HEK293 (cell line): ENCODE results near the gene DLX4.

ENCODE experiments used
- CTCF ChIA-PET: fragments of 350-600 bp; formaldehyde crosslinking; extraction: SDS; loops from one replicate; lab custom pipeline; 2021; ENCODE audit warnings: antibody characterized with exemption; lab: Yijun Ruan, JAX
- POLR2A ChIA-PET: fragments of 300-600 bp; formaldehyde crosslinking; extraction: SDS; loops from one replicate; lab custom pipeline; 2020; ENCODE audit warnings: antibody characterized with exemption, inconsistent platforms; lab: Yijun Ruan, JAX
- H3K27ac ChIP-seq: fragments of 200-500 bp; sonication (Bioruptor generic); 2 replicates; pipeline ENCODE4 v1.5.1; 2014; ENCODE audit warnings: low read depth, low read length, control low read depth, inconsistent platforms; ENCODE audit errors: extremely low read depth
- H3K36me3 ChIP-seq, 2 experiments: fragments of 200-500 bp in 1 of 2; sonication (Bioruptor generic) in 1 of 2; 1 replicate in 1 of 2; 2 replicates in 1 of 2; pipeline ENCODE4 v1.5.1; 2014 to 2017; ENCODE audit warnings: inconsistent platforms in 2 of 2, low read length in 2 of 2; ENCODE audit not compliant: control insufficient read depth in 2 of 2, insufficient read depth in 1 of 2
- H3K4me1 ChIP-seq: fragments of 200-500 bp; sonication (Bioruptor generic); 2 replicates; pipeline ENCODE4 v1.5.1; 2014; ENCODE audit warnings: mild to moderate bottlenecking, low read length, inconsistent platforms; ENCODE audit not compliant: control insufficient read depth, insufficient read depth
- H3K4me3 ChIP-seq: 2 replicates; pipeline ENCODE4 v1.5.1; 2011; ENCODE audit warnings: low read depth, mild to moderate bottlenecking, control low read depth, low read length, moderate library complexity
- H3K9me3 ChIP-seq: fragments of 200-500 bp; sonication (Bioruptor generic); 2 replicates; pipeline ENCODE4 v1.5.1; 2014; ENCODE audit warnings: low read depth, low read length, inconsistent platforms; ENCODE audit not compliant: control insufficient read depth, insufficient read depth
- EGR2 ChIP-seq: fragments of 450-650 bp; formaldehyde crosslinking; IDR thresholded peaks from 2 replicates; pipeline ENCODE4 v1.5.1; 2016; ENCODE audit warnings: low read depth, missing biosample characterization, missing genetic modification characterization
- TRIM28 ChIP-seq: IDR thresholded peaks from 2 replicates; pipeline ENCODE4 v1.6.1; 2011; ENCODE audit warnings: low read length, control low read depth, borderline replicate concordance
- WT1 ChIP-seq: fragments of 450-650 bp; formaldehyde crosslinking; IDR thresholded peaks from 2 replicates; pipeline ENCODE4 v1.5.1; 2016; ENCODE audit warnings: missing biosample characterization, missing genetic modification characterization
- ZNF114 ChIP-seq: fragments of 450-650 bp; formaldehyde crosslinking; IDR thresholded peaks from 2 replicates; pipeline ENCODE4 v1.5.0; 2017; ENCODE audit warnings: missing biosample characterization, missing genetic modification characterization
- ZNF140 ChIP-seq: fragments of 450-650 bp; formaldehyde crosslinking; IDR thresholded peaks from 2 replicates; pipeline ENCODE4 v1.5.1; 2016; ENCODE audit warnings: missing biosample characterization, missing genetic modification characterization
- ZNF184 ChIP-seq: fragments of 450-650 bp; IDR thresholded peaks from 2 replicates; pipeline ENCODE4 v1.5.1; 2018; ENCODE audit warnings: missing biosample characterization, mild to moderate bottlenecking, missing genetic modification characterization
- ZNF19 ChIP-seq: fragments of 450-650 bp; formaldehyde crosslinking; IDR thresholded peaks from 2 replicates; pipeline ENCODE4; 2016; ENCODE audit warnings: missing biosample characterization, missing genetic modification characterization, low read depth
- ZNF292 ChIP-seq: fragments of 450-650 bp; formaldehyde crosslinking; IDR thresholded peaks from 2 replicates; pipeline ENCODE4 v1.5.1; 2016; ENCODE audit warnings: low read depth, missing biosample characterization, missing genetic modification characterization, borderline replicate concordance
- ZNF600 ChIP-seq: fragments of 450-650 bp; formaldehyde crosslinking; IDR thresholded peaks from 2 replicates; pipeline ENCODE4 v1.5.1; 2016; ENCODE audit warnings: missing biosample characterization, missing genetic modification characterization
- ZNF660 ChIP-seq: fragments of 450-650 bp; IDR thresholded peaks from 2 replicates; pipeline ENCODE4 v1.5.1; 2018; ENCODE audit warnings: missing biosample characterization, mild to moderate bottlenecking, missing genetic modification characterization
- ZNF843 ChIP-seq: fragments of 450-650 bp; formaldehyde crosslinking; IDR thresholded peaks from 2 replicates; pipeline ENCODE4 v1.5.1; 2016; ENCODE audit warnings: missing biosample characterization, missing genetic modification characterization
- TF ChIP-seq, protein P1 (sequence below): fragments of 450-650 bp; formaldehyde crosslinking; IDR thresholded peaks from 2 replicates; pipeline ENCODE4 v1.5.1; 2016; ENCODE audit warnings: missing biosample characterization, missing genetic modification characterization
- TF ChIP-seq, protein P2 (sequence below): fragments of 450-650 bp; IDR thresholded peaks from 2 replicates; pipeline ENCODE4 v1.5.1; 2018; ENCODE audit warnings: missing biosample characterization, mild to moderate bottlenecking, missing genetic modification characterization
- TF ChIP-seq, protein P3 (sequence below): fragments of 450-650 bp; formaldehyde crosslinking; IDR thresholded peaks from 2 replicates; pipeline ENCODE4 v1.5.1; 2016; ENCODE audit warnings: missing biosample characterization, missing genetic modification characterization, borderline replicate concordance
- TF ChIP-seq, protein P4 (sequence below): fragments of 450-650 bp; formaldehyde crosslinking; IDR thresholded peaks from 2 replicates; pipeline ENCODE4 v1.5.1; 2016; ENCODE audit warnings: missing biosample characterization, missing genetic modification characterization
- TF ChIP-seq, protein P5 (sequence below): fragments of 450-650 bp; formaldehyde crosslinking; IDR thresholded peaks from 2 replicates; pipeline ENCODE4 v1.5.1; 2016; ENCODE audit warnings: missing biosample characterization, missing genetic modification characterization, borderline replicate concordance
- TF ChIP-seq, protein P6 (sequence below): fragments of 450-650 bp; formaldehyde crosslinking; IDR thresholded peaks from 2 replicates; pipeline ENCODE4 v1.5.1; 2017; ENCODE audit warnings: missing biosample characterization, missing genetic modification characterization

DLX4 gene

DNA sequence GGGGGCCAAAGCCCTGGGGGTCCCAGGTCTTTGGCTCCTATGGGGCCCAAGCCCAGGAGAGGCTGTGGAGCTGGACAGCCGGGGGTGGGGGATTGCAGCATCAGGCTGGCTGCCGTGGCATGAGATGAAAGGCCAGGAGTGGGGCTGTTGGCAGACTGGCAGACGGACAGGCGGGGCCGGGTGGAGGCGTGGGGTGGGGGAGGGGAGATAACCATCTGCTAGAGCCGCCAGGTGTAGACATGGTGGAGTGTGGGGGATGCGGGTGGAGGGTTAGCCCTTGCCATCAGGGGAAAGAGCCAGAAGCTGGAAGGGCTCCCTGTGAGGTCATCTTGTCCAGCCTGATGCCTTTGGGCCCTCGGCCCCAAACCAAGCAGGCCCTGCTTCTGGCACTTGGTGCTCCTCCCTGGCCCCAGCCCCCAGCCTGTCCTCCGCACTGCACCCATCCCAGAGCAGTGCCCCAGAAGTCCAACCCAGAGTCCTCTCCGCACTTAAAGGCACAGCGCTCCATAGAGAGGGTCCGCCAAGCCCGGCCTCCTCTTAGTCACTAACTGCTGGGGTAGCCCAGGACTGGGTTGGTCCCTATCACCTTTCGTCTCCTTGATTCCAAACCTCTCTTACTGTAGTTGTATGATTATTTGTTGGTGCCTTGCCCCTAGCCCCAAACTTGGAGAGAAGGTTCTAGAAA lies 33.3 kb upstream of the DLX4 start:
- Histone ChIP-seq H3K36me3 (no peaks in the 10 kb centered on the region), H3K27ac (no peak overlapping the region), H3K4me3 (no peak overlapping the region), H3K9me3 (no peaks in the 10 kb centered on the region)
- CTCF ChIA-PET: interaction anchor here (0.5 to 1.1 kb wide), 2 partner anchors 17 to 65 kb away, joined by 3 to 6 read pairs; no protein-coding TSS in a partner anchor
- TF ChIP-seq EGR2: 0 out of 2 replicates have a peak, but pooled peaks have one; percentile 27
- TF ChIP-seq, protein P1, sequence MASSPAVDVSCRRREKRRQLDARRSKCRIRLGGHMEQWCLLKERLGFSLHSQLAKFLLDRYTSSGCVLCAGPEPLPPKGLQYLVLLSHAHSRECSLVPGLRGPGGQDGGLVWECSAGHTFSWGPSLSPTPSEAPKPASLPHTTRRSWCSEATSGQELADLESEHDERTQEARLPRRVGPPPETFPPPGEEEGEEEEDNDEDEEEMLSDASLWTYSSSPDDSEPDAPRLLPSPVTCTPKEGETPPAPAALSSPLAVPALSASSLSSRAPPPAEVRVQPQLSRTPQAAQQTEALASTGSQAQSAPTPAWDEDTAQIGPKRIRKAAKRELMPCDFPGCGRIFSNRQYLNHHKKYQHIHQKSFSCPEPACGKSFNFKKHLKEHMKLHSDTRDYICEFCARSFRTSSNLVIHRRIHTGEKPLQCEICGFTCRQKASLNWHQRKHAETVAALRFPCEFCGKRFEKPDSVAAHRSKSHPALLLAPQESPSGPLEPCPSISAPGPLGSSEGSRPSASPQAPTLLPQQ (tag by site-specific recombination): no peak
- TF ChIP-seq, all 188 proteins: peak for 1
- H3K4me1 ChIP-seq: no peaks in the 10 kb centered on the region
- POLR2A ChIA-PET: no interaction called here

DNA sequence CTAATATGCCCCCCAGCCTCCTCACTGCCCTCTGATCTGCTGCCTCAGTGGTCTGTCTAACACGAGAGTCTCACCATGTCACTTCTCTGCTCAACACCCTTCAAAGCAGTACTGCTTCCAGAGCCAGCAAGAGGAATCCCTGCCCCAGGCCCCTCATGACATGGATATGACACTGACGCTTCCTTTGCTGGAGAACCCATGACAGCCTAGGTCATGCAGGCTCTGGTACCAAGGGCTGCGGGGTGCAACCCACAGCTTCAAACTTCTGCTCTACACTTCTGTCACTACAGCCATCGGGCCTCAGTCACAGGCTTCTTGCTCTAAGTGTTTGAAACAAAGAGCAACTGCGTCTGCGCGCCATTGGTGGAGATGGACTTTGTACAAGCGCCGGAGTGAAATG lies 32.6 kb upstream of the DLX4 start:
- H3K9me3 ChIP-seq: no peaks in the 10 kb centered on the region
- ChIA-PET POLR2A (no interaction called here), CTCF (interaction anchor here (0.5 to 1.0 kb wide), 2 partner anchors 61 to 66 kb away, joined by 4 to 6 read pairs; no protein-coding TSS in a partner anchor)
- no peak overlapping the region for H3K4me3 ChIP-seq
- no peaks in the 10 kb centered on the region for H3K36me3 ChIP-seq
- H3K4me1 ChIP-seq: no peaks in the 10 kb centered on the region
- TF ChIP-seq TRIM28: no peak
- no peak for TF ChIP-seq WT1 (tag by site-specific recombination)
- TF ChIP-seq ZNF600: peak; percentile 24; the same call in 1 of the 2 replicates
- TF ChIP-seq, protein P2, sequence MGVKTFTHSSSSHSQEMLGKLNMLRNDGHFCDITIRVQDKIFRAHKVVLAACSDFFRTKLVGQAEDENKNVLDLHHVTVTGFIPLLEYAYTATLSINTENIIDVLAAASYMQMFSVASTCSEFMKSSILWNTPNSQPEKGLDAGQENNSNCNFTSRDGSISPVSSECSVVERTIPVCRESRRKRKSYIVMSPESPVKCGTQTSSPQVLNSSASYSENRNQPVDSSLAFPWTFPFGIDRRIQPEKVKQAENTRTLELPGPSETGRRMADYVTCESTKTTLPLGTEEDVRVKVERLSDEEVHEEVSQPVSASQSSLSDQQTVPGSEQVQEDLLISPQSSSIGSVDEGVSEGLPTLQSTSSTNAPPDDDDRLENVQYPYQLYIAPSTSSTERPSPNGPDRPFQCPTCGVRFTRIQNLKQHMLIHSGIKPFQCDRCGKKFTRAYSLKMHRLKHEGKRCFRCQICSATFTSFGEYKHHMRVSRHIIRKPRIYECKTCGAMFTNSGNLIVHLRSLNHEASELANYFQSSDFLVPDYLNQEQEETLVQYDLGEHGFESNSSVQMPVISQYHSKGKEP (tag by site-specific recombination): no peak
- TF ChIP-seq, protein P3, sequence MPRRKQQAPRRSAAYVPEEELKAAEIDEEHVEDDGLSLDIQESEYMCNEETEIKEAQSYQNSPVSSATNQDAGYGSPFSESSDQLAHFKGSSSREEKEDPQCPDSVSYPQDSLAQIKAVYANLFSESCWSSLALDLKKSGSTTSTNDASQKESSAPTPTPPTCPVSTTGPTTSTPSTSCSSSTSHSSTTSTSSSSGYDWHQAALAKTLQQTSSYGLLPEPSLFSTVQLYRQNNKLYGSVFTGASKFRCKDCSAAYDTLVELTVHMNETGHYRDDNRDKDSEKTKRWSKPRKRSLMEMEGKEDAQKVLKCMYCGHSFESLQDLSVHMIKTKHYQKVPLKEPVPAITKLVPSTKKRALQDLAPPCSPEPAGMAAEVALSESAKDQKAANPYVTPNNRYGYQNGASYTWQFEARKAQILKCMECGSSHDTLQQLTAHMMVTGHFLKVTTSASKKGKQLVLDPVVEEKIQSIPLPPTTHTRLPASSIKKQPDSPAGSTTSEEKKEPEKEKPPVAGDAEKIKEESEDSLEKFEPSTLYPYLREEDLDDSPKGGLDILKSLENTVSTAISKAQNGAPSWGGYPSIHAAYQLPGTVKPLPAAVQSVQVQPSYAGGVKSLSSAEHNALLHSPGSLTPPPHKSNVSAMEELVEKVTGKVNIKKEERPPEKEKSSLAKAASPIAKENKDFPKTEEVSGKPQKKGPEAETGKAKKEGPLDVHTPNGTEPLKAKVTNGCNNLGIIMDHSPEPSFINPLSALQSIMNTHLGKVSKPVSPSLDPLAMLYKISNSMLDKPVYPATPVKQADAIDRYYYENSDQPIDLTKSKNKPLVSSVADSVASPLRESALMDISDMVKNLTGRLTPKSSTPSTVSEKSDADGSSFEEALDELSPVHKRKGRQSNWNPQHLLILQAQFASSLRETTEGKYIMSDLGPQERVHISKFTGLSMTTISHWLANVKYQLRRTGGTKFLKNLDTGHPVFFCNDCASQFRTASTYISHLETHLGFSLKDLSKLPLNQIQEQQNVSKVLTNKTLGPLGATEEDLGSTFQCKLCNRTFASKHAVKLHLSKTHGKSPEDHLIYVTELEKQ (tag by site-specific recombination): no peak
- TF ChIP-seq, all 188 proteins: peak for 1
- H3K27ac ChIP-seq: no peak overlapping the region

DNA sequence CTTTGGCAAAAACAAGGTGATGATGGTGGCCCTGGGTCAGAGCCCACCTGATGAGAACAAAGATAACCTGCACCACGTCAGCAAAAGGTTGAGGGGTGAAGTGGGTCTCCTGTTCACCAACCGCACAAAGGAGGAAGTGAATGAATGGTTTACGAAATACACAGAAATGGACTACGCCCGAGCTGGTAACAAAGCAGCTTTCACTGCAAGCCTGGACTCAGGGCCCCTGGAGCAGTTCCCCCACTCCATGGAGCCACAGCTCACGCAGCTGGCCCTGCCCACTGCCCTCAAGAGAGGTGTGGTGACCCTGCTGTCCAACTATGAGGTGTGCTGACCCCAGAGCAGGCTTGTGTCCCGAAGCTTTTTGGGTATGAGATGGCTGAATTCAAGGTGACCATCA lies 29.7 kb upstream of the DLX4 start:
- ChIA-PET CTCF (interaction anchor here (0.6 to 7.5 kb wide), 5 partner anchors 13 to 59 kb away, joined by 4 to 64 read pairs (median 8); partner anchors contain the start of gene DLX3), POLR2A (no interaction called here)
- Histone ChIP-seq H3K4me3 (no peak overlapping the region), H3K36me3 (no peaks in the 10 kb centered on the region), H3K4me1 (no peaks in the 10 kb centered on the region), H3K9me3 (no peaks in the 10 kb centered on the region), H3K27ac (no peak overlapping the region)
- no peak for TF ChIP-seq ZNF184 (tag by site-specific recombination)
- no peak for TF ChIP-seq ZNF114 (tag by site-specific recombination)
- no peak for TF ChIP-seq ZNF19 (tag by site-specific recombination)
- TF ChIP-seq, protein P4, sequence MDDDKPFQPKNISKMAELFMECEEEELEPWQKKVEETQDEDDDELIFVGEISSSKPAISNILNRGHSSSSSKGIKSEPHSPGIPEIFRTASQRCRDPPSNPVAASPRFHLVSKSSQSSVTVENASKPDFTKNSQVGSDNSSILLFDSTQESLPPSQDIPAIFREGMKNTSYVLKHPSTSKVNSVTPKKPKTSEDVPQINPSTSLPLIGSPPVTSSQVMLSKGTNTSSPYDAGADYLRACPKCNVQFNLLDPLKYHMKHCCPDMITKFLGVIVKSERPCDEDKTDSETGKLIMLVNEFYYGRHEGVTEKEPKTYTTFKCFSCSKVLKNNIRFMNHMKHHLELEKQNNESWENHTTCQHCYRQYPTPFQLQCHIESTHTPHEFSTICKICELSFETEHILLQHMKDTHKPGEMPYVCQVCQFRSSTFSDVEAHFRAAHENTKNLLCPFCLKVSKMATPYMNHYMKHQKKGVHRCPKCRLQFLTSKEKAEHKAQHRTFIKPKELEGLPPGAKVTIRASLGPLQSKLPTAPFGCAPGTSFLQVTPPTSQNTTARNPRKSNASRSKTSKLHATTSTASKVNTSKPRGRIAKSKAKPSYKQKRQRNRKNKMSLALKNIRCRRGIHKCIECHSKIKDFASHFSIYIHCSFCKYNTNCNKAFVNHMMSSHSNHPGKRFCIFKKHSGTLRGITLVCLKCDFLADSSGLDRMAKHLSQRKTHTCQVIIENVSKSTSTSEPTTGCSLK (tag by site-specific recombination): no peak
- no peak for TF ChIP-seq ZNF660 (tag by site-specific recombination)
- no peak for TF ChIP-seq ZNF140
- TF ChIP-seq, protein P5, sequence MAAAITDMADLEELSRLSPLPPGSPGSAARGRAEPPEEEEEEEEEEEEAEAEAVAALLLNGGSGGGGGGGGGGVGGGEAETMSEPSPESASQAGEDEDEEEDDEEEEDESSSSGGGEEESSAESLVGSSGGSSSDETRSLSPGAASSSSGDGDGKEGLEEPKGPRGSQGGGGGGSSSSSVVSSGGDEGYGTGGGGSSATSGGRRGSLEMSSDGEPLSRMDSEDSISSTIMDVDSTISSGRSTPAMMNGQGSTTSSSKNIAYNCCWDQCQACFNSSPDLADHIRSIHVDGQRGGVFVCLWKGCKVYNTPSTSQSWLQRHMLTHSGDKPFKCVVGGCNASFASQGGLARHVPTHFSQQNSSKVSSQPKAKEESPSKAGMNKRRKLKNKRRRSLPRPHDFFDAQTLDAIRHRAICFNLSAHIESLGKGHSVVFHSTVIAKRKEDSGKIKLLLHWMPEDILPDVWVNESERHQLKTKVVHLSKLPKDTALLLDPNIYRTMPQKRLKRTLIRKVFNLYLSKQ (tag by site-specific recombination): no peak
- TF ChIP-seq, protein P6, sequence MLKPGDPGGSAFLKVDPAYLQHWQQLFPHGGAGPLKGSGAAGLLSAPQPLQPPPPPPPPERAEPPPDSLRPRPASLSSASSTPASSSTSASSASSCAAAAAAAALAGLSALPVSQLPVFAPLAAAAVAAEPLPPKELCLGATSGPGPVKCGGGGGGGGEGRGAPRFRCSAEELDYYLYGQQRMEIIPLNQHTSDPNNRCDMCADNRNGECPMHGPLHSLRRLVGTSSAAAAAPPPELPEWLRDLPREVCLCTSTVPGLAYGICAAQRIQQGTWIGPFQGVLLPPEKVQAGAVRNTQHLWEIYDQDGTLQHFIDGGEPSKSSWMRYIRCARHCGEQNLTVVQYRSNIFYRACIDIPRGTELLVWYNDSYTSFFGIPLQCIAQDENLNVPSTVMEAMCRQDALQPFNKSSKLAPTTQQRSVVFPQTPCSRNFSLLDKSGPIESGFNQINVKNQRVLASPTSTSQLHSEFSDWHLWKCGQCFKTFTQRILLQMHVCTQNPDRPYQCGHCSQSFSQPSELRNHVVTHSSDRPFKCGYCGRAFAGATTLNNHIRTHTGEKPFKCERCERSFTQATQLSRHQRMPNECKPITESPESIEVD (tag by site-specific recombination): no peak
- TF ChIP-seq ZNF843 (tag by site-specific recombination): no peak
- TF ChIP-seq ZNF292: no peak
